GM21786 (cell line): ENCODE data around the gene TTC28.
"Not testable (repeated sequence)": the region's sequence is repeated elsewhere in the genome, so short reads cannot be mapped to it uniquely, and the experiment has no call there.

ENCODE experiments used
- ATAC-seq: cut with Tn5 transposase; IDR thresholded peaks from one replicate; pipeline ENCODE4 v1.9.1; 2021; ENCODE audit not compliant: unreplicated experiment

Gene TTC28

DNA sequence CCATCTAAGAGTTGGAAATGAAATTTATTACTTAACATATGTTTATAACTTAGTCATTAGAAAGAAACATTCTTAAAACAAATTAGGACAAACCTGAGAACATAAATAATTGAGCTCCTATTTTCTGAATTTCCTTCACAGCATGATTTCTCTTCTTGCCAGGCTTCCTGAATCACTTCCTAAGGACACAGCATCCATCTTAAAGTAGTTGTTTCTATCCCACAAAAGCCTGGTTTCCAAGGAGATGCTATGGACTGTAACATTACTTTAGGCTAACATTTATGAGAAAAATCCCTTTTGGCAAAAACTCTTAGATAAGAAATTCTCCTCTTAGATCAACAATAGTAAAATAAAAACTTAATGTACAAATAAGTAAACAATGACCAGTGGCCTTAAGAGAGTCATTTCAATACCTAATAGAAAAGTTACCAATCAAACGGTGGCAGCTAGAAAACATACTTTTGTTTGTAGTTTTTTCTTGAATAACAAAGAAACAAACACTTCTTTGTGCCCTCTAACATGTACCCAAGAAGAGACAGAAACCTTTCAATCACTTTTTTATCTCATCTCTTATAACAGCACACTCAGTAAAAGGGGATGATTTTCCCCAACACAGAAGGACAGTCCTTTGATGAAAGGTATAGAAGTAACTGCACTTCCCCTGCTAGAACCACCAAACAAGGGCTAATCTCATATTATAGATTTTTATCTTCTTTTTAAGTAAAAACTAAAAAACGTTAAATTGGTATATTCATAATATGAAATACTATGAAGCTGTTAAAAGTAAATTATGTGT, 74.5 kb downstream of the TTC28 start:
- no peak for ATAC-seq

DNA sequence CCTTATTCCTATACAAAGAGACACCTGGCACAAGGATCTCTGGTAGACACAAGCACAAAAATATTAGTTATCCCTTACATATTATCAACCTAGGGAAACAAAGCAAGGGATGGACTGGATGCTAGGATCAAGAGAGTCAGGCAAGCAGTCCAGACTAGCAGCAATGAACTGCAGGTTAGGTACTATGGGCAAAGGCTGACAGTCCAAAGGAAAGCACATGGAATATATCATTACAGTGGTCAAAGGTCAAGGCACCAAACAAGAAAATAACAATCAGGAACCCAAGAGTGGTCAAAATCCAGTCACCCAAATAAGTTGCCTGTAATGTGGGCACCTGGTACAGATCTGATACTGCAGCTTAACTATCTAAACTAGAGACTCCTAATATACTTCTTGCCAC, 77.7 kb downstream of the TTC28 start:
- ATAC-seq = no peak

DNA sequence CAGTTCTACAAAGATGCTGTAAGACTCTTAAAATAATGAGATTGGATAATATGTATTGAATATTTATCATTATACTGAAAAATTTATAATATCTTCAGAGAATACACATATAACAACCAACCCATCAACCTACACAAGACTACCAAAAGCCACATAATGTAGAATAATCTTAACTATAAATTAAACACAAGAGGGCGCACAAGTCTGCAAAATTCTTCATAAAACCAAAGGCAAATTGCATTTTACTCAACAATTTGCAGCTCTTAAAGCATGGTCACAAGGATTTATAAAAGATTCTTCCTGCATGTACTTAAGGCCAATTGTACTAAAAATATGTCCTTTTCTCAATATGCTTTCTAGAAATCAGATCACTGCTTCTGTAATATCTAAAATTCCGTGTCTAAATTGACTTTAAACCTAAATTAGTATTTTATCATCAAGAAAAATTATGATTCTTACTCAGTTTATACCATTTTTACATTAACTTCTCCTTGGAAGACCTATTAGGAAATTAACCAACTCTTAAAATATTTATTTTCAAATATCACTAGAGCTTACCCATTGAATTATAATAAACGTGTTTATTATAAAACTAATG, 79.0 kb downstream of the TTC28 start:
- no peak for ATAC-seq

DNA sequence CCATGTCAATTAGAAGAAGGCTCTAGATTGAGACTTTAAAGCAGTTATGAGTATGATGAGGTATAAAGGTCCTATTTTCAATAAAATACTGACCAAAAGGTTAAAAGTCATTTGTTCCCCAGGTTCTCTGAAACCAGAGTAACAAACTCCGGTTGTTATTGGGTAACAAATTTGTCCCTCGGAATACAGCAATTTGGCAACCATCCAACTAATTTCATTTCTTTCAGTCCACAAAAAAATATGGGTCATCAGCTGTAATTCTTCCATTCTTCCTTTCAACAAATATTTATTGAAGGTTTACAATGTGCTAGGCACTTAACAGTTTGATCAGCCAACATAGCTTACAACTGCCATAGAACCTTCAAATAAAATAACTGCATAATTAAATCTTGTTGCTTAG, 79.9 kb downstream of the TTC28 start:
- ATAC-seq = no peak

DNA sequence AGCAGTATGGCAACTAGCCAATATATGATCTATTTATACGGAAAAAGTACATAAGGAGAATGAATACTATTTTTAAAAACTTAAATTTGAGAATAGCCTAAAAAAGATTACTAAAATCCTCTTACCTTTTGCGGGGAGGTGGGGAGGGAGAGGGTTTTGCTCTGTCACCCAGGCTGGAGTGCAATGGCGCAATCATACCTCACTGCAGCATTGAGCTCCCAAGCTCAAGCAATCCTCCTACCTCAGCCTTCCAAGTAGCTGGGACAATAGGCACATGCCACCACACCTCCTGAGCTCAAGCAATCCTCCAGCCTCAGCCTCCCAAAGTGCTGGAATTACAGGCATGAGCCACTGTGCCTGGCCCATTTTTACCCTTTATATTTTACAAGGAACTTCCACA, 82.0 kb downstream of the TTC28 start:
- no peak for ATAC-seq

DNA sequence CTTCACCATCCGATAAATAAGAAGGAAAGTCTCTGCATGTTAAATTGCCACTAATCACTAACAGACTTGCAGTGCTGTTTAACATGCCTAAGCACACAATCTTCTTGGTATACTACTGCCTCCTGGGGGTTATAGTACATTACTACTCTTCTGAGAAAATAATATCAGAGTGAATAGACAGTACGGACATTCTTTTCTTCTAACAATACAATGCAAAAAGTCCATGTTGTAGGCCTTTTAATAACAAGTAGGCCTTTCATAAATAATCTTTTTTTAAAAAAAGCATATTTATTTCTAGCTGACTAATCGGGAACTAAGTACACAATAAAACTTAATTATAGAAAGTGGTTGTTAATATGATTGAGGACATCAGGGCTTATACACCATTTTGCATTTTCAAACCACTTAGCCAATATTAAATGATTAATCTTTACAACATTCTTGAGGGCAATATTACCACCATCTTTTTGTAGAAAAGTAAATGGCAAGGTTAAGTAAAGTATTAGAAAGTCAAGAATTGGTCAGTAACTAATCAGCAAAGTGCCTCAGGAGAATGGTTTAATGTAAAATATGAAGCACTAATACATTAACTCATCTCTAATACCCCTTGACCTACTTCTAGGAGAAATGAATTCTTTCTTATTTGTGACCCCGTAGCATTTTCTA, 84.7 kb downstream of the TTC28 start:
- ATAC-seq = no peak

DNA sequence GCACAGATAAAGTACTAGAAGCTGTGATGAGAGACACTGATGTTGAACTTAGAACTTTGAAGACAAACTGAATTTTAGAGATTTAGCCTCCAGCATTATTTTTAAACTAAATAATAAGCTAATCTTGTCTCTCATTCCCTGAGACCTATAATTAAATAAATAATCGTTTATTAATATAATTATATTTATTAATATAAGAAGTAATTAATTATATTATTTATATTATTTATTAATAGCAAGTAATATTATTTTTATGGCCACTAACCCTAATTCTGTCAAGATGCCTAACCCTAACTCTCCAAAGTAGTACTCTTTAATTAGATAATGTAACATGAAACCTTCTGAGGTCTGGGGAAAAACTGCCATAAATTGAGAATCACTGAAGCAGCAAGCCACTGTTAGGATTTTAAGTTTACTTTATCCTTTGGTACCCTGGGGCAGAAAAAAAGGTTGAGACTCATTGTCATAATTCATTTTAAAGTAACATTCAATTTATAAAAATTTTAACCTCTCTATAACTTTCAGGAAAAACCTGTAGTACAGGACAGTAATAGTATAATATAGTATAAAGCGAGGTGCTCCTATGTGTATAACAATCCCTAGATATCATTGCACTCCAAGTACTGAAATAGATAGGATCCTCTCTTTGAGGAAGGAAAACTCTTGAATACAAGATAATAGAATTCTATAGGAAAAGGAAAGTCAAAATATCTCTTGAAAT, 85.4 kb downstream of the TTC28 start:
- no peak for ATAC-seq

DNA sequence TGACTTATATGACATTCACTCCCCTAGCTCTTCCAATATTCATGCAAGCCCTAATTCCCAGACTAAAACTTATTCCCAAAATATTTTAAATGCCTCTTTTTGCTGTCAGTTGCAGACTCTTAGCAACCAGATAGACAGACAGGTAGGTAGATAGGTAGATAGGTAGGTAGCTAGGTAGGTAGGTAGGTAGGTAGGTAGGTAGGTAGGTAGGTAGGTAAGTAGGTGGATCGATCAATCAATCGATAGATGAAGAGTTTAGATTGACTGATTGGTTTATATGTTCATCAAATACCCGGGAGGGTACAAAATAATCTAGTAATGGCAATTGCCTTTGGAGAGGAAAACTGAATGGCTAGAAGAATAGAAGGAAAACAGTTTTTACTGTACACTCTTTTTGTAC, 86.3 kb downstream of the TTC28 start:
- no peak for ATAC-seq

DNA sequence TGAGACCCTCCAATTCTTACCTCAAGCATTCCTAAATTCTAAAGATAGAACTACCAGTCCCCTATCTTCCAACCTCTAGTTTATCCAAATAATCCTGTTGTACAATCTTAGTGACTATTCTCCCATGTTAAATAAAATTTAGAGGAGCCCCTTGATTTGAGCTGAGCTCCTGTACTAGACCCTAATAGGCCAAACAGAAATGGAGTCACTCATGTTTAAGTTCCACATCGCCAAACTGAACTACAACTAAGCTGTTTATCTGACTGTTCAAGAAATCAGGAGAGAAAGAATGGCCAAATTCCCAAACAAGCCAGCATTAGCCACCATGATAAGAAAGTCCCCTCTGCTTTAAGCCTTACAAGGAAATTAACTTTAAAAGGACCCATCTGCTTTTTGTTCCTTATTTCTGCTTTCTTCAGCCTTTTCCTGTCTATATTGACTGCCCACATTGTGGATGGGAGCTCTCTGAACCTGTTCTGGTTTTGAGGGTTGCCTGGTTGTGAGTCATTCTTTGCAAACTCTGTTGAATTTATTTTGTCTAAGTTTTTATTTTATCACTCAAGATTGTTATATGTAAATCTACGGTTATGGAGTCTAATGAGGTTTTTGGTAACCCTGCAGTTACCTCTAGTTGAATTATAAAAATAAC, 90.4 kb downstream of the TTC28 start:
- ATAC-seq = no peak

DNA sequence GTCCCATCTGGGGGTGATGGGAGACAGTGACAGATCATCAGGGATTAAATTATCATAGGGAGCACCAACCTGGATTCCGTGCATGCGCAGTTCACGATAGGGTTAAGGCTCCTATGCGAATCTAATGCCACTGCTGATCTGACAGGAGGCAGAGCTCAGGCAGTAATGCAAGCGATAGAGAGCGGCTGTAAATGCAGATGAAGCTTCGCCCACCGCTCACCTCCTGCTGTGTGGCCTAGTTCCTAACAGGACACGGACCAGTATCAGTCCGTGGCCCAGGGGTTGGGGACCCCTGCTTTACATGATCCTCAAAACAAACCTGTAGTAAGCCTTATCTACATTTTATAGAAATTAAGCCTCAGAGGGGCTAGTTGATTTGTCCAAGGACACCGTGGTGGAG, 94.3 kb downstream of the TTC28 start:
- no peak for ATAC-seq

DNA sequence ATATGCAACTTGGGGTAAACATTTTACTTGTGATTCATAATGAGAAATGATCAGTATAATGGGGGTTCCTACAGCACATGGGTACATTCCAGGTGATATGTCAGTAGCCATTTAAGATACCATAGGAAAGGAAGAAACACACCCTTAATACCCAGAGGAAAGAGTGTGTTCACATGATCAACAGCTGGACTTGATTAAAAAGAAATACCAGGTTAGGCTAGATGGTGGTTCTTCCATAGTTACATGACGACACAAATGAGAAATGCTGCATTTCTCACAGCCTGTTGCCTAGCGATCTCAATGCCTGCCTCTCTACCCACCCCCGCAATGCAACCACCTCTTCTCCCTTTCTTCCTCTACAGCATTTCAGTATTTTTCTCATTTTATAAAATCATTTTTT, 96.8 kb downstream of the TTC28 start:
- ATAC-seq = no peak

DNA sequence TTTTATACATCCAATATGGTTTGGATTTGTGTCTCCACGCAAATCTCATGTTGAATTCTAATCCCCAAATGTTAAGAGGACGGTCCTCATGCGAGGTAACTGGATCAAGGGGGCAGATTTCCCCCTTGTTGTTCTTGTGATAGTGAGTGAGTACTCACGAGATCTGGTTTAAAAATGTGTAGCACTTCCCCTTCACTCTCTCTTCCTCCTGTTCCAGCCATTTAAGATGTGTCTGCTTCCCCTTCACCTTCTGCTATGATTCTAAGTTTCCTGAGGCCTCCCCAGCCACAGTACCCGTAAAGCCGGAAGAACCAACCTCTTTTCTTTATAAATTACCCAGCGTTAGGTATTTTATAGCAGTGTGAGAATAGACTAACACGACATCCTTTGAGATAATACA, 98.6 kb downstream of the TTC28 start:
- no peak for ATAC-seq

DNA sequence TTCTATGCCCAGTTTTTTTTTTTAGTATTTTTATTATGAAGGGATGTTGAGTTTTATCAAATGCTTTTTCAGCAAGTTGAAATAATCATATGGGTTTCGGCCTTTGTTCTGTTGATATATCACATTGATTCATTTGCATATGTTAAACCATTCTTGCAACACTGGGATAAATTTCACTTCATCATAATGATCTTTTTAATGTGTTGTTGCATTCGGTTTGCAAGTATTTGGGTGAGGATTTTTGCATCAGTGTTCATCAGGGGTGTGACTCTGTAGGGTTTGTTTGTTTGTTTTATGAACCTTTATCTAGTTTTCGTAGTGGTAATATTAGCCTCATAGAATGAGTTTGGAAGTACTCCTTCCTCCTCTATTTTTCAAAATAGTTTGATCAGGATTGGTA, 103.5 kb downstream of the TTC28 start:
- ATAC-seq = no peak

DNA sequence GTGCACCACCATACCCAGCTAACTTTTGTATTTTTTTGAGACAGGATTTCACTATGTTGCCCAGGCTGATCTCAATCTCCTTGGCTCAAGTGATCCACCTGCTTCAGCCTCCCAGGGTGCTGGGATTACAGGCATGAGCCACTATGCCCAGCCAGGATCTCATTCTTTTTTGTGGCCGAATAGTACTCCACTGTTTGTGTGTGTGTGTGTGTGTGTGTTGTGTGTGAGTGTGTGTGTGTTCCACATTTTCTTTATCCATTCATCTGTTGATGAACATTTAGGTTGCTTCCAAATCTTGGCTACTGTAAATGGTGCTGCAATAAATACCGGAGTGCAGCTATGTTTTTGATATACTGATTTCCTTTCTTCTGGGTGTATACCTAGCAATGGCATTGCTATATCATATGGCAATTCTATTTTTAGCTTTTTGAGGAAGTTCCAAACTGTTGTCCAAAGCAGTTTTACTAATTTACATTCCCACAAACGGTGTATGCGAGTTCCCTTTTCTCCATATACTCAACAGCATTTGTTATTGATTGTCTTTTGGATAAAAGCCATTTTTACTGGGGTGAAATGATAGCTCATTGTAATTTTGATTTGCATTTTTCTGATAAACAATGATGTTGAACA, 105.4 kb downstream of the TTC28 start:
- ATAC-seq = no peak

DNA sequence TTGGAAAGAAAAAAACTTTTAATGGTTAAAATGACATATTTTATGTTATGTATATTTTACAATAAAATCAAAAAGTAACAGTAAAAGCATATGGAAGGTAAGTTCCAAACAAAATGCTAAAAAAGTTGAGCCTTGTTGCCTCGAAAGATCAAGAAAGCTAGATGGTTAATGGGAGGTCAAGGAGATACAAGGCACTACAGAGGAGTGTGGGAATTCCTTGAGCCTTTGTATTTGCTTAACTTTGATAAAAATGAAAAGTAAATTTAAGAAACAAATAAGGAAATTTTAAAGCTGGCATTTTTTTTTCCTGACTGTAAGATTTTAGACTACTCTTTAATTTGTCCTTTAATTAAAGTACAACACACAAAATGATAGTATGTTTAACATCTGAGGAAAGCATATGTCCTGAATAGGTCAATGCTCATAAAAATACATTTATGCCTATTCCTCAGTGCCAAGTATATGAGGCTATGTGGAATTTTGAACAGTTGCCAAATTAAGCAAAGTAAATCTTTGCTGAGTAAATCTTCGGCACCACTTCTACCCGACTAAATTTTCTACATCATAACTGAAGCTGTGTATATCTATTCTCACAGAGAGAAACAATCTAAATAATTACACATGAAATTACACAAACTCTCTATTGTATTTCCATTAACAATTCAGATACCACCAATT, 108.8 kb downstream of the TTC28 start:
- ATAC-seq = no peak

DNA sequence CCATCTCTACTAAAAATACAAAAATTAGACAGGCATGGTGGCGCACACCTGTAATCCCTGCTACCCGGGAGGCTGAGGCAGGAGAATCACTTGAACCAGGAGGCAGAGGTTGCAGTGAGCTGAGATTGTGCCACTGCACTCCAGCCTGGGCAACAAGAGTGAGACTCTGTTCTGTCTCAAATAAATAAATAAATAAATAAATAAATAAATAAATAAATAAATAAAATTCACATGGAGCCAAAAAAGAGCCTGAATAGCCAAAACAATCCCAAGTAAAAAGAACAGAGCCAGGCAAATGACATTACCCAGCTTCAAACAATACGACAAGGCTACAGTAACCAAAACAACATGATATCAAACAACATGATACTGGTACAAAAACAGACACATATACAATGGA, 110.7 kb downstream of the TTC28 start:
- ATAC-seq = not testable (repeated sequence)

DNA sequence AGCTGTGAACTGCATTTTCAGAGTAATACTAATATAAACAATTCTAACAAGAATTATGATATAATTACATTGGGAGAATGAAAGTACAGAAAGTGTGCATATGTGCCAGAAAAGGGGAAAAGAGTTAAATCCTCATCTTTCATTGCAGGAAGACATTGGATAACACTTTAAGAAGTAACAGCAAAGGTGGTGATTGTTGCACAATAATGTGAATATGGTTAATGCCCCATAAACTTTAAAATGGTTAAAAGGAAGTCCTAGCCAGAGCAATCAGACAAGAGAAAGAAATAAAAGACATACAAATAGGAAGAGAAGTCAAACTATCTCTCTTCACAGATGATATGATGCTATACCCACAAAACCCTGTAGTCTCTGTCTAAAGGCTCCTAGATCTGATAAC, 111.5 kb downstream of the TTC28 start:
- ATAC-seq = no peak

DNA sequence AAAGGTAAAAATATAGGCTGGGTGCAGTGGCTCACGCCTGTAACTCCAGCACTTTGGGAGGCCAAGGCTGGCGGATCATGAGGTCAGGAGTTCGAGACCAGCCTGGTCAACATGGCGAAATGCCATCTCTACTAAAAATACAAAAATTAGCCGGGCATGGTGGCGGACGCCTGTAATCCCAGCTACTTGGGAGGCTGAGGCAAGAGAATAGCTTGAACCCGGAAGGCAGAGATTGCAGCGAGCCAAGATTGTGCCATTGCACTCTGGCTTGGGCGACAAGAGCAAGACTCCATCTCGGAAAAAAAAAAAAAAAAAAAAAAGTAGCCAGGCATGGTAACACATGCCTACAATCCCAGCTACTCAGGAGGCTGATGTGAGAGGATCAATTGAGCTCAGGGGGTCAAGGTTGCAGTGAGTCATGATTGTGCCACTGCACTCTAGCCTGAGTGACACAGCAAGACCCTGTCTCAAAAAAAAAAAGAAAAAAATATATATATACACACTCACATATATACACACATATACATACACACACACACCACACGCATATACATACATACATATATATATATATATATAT, 112.6 kb downstream of the TTC28 start:
- not testable (repeated sequence) for ATAC-seq

DNA sequence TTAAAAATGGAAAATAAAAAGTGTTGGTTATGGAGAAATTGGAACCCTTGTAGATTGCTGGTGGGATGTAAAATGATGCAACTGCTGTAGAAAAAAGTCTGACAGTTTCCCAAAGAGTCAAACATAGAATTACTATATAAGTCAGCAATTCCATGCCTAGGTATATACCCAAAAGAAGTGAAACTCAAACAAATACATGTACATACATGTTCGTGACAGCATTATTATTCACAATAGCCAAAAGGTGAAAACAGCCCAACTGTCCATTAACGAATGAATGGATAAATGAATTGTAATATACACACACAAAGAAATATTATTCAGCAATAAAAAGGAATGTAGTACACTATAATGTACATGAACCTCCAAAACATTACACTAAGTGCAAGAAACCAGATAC, 116.0 kb downstream of the TTC28 start:
- no peak for ATAC-seq

DNA sequence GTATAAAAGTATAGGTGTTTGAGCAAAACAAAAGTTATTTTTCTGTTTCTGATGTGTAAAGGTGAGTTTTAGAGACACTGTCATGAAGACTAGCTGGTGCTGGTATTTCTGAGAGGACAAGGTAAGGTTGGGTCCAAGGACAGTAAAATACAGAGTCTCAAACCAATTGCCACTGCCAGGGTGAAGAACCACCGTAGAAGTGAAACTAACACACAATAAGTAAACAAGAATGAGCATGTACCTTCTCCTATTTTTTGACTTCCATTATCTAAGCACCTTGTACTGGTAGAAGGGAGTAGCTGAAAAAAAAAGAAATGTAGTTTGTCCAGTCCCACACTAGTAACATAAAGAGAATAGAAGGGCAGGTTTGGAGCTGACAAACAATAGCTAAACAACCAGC, 117.3 kb downstream of the TTC28 start:
- ATAC-seq = no peak
